Mammary microvascular endothelial cell (primary cell): Measurements from ENCODE around the gene ANKRD30BL. TPM values are rescaled to one million over a fixed set of nuclear protein-coding genes. Genes with fewer than 3 reads are reported as not detected.

Source experiments
- total RNA-seq: library from RNA; depleted of rRNA; stranded (reverse); fragments of >200 nt; gene quantifications from 2 replicates; pipeline ENCODE4 v1.2.3, GENCODE V29; 2015

The ANKRD30BL gene, protein sequence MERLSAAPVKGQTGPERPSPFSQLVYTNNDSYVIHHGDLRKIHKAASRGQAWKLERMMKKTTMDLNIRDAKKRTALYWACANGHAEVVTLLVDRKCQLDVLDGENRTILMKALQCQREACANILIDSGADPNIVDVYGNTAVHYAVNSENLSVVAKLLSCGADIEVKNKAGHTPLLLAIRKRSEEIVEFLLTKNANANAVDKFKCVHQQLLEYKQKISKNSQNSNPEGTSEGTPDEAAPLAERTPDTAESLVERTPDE
- total RNA-seq: not detected in 2 replicates

GRCh38 chr2:132161161-132162124 lies at the start of gene ANKRD30BL:
Gene ANKRD30BL (minus strand): TSS chr2:132161952. CDS start chr2:132161705, 247 bp downstream.

